Fibroblast of pulmonary artery (primary cell): Measurements from ENCODE around the gene CACNA1B.

Experiments
- DNase-seq: peaks from one replicate; pipeline ENCODE4 v3.0.0-alpha.2; 2010; ENCODE audit warnings: low read depth
- H3K4me3 ChIP-seq: replicated peaks from 2 replicates; pipeline ENCODE4 v1.5.1; 2011; ENCODE audit warnings: low read depth, mild to moderate bottlenecking, control low read depth, low read length, moderate library complexity
- TF ChIP-seq, protein P1 (sequence below): IDR thresholded peaks from 2 replicates; pipeline ENCODE4 v1.5.1; 2011; ENCODE audit warnings: mild to moderate bottlenecking, control low read depth, low read length, inconsistent platforms; ENCODE audit errors: missing control alignments

The CACNA1B gene

GRCh38 chr9:138028596-138028995 is 151.0 kb downstream of the CACNA1B start:
- no peak for DNase-seq
- TF ChIP-seq, protein P1, sequence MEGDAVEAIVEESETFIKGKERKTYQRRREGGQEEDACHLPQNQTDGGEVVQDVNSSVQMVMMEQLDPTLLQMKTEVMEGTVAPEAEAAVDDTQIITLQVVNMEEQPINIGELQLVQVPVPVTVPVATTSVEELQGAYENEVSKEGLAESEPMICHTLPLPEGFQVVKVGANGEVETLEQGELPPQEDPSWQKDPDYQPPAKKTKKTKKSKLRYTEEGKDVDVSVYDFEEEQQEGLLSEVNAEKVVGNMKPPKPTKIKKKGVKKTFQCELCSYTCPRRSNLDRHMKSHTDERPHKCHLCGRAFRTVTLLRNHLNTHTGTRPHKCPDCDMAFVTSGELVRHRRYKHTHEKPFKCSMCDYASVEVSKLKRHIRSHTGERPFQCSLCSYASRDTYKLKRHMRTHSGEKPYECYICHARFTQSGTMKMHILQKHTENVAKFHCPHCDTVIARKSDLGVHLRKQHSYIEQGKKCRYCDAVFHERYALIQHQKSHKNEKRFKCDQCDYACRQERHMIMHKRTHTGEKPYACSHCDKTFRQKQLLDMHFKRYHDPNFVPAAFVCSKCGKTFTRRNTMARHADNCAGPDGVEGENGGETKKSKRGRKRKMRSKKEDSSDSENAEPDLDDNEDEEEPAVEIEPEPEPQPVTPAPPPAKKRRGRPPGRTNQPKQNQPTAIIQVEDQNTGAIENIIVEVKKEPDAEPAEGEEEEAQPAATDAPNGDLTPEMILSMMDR = no peak

GRCh38 chr9:138031186-138031585 is 153.6 kb downstream of the CACNA1B start:
- no peak overlapping the region for H3K4me3 ChIP-seq
- TF ChIP-seq, protein P1 = no peak
- no peak for DNase-seq

More at GRCh38 chr9:138028596-138028995, 151.0 kb downstream of the CACNA1B start:
- H3K4me3 ChIP-seq = no peak overlapping the region

GRCh38 chr9:138033950-138034349 is 156.4 kb downstream of the CACNA1B start:
- DNase-seq = no peak
- no peak overlapping the region for H3K4me3 ChIP-seq
- TF ChIP-seq, protein P1 = no peak

GRCh38 chr9:138037140-138037539 is 159.6 kb downstream of the CACNA1B start:
- TF ChIP-seq, protein P1 = no peak

GRCh38 chr9:138038244-138038671 is 160.7 kb downstream of the CACNA1B start:
- no peak overlapping the region for H3K4me3 ChIP-seq
- TF ChIP-seq, protein P1 = no peak
- no peak for DNase-seq

More at GRCh38 chr9:138037140-138037539, 159.6 kb downstream of the CACNA1B start:
- no peak overlapping the region for H3K4me3 ChIP-seq
- DNase-seq = no peak

DNA sequence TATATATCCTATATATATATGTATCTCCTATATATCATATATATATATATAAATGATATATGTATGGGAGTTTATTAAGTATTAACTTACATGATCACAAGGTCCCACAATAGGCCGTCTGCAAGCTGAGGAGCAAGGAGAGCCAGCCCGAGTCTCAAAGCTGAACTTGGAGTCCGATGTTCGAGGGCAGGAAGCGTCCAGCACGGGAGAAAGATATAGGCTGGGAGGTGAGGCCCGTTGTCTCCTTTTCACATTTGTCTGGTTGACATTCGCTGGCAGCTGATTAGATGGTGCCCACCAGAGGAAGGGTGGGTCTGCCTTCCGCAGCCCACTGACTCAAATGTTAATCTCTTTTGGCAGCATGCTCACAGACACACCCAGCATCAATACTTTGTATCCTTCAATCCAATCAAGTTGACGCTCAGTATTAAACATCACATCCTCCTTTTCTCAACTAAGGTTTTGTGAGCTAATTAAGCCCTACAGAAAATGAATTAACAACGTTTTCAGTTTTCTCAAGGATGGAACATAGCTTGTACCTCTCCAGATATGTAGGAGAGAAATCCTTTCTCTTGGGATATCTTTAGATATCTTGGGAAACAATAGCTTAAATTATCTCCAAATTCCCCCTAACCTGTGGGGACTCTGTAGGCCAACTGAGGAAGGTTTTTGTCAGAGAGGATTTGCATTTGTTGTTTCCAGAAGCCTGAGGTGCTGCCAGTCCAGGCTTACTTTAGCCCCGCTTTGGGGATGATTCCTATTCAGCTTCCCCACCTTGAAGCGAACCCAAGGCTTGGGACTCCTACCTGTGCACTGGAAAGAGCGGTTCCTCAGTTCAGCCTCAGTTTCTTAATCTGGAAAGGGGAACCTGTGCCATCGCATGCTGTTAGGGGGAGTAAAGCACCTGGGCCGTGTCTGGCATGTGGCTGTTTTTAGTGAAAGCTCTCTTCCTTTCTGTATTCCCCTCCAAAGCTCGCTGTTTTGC is 163.2 kb downstream of the CACNA1B start:
- DNase-seq = no peak
- TF ChIP-seq, protein P1 = no peak
- H3K4me3 ChIP-seq = no peak overlapping the region
